GM20431 (cell line): Measurements from ENCODE around the gene TMPO.
"Not testable (repeated sequence)": the region's sequence is repeated elsewhere in the genome, so short reads cannot be mapped to it uniquely, and the experiment has no call there.

Experiments
- in situ Hi-C: fragments of 300-500 bp; cut with MseI, MboI; formaldehyde crosslinking; loops from one replicate; pipeline ENCODE4 v1.15.0; 2020; ENCODE audit warnings: low sequenced_read_pairs; ENCODE audit not compliant: unreplicated experiment

Gene TMPO

GRCh38 chr12:98515287-98516110 is at the start of gene TMPO:
Gene TMPO, plus strand, starts transcription at chr12:98515590. Its CDS starts 278 bp downstream, at chr12:98515868.
- in situ Hi-C loops, result no loop called here

GRCh38 chr12:98465950-98466602 is 49.3 kb upstream of the TMPO start:
- in situ Hi-C loops, result no loop called here

- in situ Hi-C loops, result no loop called here
These were observed 48.6 kb upstream of the TMPO start for GRCh38 chr12:98466640-98467400.

GRCh38 chr12:98469109-98469508 is 46.3 kb upstream of the TMPO start:
- in situ Hi-C loops, result no loop called here

GRCh38 chr12:98470469-98471082 is 44.8 kb upstream of the TMPO start:
- in situ Hi-C loops, result no loop called here

- in situ Hi-C loops, result no loop called here
These were observed 44.3 kb upstream of the TMPO start for GRCh38 chr12:98471085-98471484.

GRCh38 chr12:98475565-98475908 is 39.9 kb upstream of the TMPO start:
- in situ Hi-C loops, result no loop called here

GRCh38 chr12:98478606-98479005 is 36.8 kb upstream of the TMPO start:
- in situ Hi-C loops, result no loop called here

- in situ Hi-C loops, result no loop called here
These were observed 31.5 kb upstream of the TMPO start for GRCh38 chr12:98483621-98484503.

GRCh38 chr12:98485792-98486340 is 29.5 kb upstream of the TMPO start:
- in situ Hi-C loops, result no loop called here

- in situ Hi-C loops, result not testable (repeated sequence)
These were observed 27.0 kb upstream of the TMPO start for GRCh38 chr12:98488416-98488815.

GRCh38 chr12:98489176-98489575 is 26.2 kb upstream of the TMPO start:
- in situ Hi-C loops, result no loop called here

GRCh38 chr12:98490501-98491453 is 24.6 kb upstream of the TMPO start:
- in situ Hi-C loops, result no loop called here

GRCh38 chr12:98492580-98493140 is 22.7 kb upstream of the TMPO start:
- in situ Hi-C loops, result no loop called here

- in situ Hi-C loops, result not testable (repeated sequence)
These were observed 14.1 kb upstream of the TMPO start for GRCh38 chr12:98501266-98501629.

- in situ Hi-C loops, result no loop called here
These were observed 12.1 kb upstream of the TMPO start for GRCh38 chr12:98503342-98503591.

GRCh38 chr12:98503592-98504367 is 11.6 kb upstream of the TMPO start:
- in situ Hi-C loops, result no loop called here

- in situ Hi-C loops, result no loop called here
These were observed 11.1 kb upstream of the TMPO start for GRCh38 chr12:98504368-98504617.
